GM18505 (cell line): ENCODE data around the gene CCDC24.

ENCODE experiments used
- ATAC-seq: cut with Tn5 transposase; IDR thresholded peaks from one replicate; pipeline ENCODE4 v1.9.1; 2021; ENCODE audit not compliant: unreplicated experiment
- POLR2A ChIP-seq: IDR thresholded peaks from 4 replicates; pipeline ENCODE4 v1.6.1; 2011; ENCODE audit warnings: borderline replicate concordance; ENCODE audit not compliant: insufficient read depth, insufficient read length; ENCODE audit errors: extremely low read depth

CCDC24 gene

DNA sequence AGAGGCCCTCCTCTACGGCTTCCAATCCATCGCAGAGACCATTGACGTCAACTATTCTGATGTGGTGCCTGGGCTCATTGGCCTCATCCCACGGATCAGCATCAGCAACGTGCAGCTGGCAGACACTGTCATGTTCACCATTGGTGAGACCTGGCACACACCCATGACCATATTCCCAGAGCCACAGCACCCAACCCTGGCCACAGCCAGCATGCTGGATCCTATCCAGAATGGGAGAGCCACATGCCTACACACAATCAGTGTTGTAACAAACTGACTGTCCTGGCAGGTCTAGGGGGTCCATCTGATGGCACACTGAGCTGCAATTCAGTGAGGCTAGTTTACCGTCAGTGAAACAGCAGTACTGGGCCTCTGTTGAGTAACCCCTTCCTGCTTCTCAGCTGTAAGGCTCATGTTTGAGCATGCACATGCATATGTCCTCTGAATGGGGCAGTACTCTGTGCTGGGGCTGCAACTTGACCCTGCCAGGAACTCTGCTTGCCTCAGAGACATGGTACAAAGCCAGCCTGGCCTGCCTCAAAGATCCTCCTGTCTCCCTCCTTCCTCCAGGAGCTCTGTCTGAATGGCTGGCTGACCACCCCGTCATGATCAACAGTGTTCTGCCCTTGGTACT is 33.9 kb upstream of the CCDC24 start:
- no peak for TF ChIP-seq POLR2A
- no peak for ATAC-seq

DNA sequence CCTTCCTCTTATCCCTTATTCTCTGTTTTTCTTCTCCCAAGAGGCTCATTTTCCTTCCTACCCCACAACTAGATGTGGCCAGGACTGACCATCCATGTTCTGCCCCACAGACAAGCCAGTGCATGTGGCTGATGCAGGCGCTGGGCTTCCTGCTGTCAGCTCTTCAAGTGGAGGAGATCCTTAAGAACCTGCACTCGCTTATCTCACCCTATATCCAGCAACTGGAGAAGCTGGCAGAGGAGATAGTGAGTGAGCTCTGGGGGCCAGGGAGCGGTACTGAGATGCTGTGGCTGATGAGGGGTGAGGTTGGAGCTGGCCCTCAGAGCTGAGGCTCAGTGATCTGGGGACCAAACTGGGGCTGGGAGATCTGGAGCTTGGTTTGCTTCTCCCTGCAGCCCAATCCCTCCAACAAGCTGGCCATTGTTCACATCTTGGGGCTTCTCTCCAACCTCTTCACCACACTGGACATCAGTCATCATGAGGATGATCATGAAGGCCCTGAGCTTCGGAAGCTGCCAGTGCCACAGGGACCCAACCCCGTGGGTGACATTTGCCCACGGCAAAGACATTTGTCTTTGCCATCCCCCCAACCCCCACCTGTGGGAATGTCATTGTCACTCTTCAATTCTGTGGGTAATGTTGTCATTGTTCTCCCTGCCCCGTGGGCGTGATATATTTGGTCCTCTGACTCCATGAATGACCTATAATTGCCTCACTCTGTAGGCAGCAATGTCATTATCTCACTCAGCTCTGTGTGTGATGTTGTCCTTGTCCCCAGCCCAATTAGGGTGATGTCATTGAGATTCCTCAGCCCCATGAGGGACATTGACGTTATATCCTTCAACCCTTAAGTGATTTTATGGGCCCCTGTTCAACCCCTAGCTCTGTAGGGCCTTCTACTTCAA is 32.8 kb upstream of the CCDC24 start:
- ATAC-seq, result no peak

DNA sequence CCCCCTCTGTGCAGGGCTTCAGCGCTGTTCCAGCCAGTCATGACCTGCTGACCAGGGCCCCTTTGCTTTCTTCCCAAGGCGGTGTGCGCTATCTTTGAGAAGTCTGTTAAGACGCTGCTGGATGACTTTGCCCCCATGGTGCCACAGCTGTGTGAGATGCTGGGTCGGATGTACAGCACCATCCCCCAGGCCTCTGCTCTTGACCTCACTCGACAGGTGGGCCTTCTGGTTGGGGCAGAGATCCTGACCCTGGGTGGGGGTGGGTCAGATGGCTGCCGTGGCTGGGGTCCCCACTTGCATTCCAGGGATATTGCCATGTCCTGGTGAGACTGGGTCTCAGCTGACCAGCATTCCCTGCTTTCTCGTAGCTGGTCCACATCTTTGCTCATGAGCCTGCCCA is 30.6 kb upstream of the CCDC24 start:
- ATAC-seq, result no peak
- TF ChIP-seq POLR2A, result no peak

More for the DNA sequence above, 32.8 kb upstream of the CCDC24 start:
- no peak for TF ChIP-seq POLR2A

DNA sequence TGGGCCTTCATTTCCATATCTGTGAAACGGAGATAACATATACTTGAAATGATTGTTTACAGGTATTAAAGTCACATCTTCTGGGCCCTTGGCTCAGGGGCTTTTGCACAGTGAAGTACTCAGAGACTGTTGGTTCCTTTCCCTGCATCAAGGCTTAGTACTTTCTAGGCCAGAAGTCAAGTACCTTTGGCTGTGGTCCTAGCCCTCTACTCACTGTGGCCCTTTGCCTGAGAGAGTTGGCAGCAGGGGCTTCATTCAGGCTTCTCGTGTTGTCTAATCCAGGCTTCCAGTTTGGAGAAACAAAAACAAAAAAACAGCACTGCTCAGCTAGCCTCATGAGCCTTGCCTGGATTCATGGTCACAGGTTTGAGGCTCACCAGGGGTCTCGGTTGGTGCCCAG is 29.7 kb upstream of the CCDC24 start:
- TF ChIP-seq POLR2A, result no peak
- ATAC-seq, result no peak

DNA sequence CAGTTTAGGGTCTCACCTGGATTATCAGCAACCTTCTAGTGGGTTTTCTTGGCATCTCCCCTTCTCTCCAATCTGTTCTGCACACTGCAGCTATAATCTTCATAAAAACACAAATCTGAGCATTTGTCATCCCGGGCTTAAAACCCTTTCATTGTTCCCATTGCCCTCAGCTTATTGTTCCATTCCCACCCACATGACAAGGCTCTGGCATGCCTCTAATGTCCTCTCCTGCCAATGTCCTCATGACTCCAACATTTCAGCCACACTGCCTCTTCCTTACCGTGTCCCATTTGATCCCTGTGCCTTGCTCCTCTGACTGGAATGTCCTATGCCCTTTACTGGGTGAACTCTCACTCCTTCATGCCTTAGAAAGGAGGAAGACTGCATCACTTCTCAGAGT is 29.1 kb upstream of the CCDC24 start:
- no peak for ATAC-seq
- TF ChIP-seq POLR2A, result no peak

DNA sequence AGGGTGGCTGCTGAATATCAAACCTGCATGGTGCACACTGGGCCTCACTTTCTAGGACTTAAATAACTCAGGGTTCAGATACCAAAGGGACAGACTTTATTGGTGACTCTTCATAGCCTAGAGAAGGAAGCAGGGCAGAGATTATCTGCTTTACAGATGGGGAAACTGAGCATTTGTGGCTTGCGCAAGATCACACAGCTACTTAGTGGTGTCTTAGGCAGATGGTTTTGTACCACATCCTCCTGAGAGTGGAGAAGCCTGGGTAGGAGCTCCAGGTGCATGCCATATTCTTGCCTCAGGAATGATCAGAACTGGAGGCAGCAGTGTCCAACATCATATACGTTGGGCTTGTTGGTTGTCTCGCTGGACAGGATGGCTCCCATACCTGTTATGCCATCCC is 28.4 kb upstream of the CCDC24 start:
- TF ChIP-seq POLR2A, result no peak
- no peak for ATAC-seq

DNA sequence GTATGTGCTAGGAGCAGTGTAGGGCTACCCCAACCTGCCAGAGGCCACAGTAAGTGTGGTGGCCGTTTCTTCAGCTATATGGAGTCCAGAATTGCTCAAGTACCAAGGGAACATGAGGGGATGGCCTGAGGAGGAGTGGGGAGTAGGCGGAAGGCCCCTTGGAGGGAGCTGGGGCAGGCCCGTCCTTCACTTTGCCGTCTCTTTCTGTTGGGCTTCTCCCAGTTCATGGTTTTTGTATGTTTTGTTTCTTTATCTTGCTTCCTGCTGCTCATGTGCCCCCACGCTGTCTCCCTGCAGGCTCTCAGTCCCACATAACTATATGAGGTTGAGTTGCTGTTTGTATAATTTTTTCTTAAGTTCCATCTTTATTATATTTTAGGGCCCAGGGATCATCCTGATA is 27.5 kb upstream of the CCDC24 start:
- no peak for ATAC-seq
- no peak for TF ChIP-seq POLR2A

DNA sequence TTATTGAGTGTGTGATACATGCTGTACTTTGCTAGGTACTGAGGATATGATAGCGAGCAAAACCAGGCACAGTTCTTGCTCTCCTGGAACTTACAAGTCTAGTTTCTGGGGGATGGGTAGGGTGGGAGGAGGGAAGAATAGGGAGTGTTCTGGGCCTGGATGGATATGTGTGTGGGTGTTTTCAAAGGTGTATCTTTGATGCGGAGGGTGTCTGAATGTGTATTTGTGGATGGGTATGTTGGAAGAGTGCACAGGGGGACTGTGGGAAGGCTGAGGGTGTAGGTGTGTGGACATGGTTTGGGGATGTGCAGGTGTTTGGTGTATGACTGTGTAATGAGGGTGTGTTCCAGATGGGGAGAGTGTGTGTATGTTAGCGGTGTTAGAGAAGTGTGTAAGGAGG is 26.1 kb upstream of the CCDC24 start:
- no peak for ATAC-seq

DNA sequence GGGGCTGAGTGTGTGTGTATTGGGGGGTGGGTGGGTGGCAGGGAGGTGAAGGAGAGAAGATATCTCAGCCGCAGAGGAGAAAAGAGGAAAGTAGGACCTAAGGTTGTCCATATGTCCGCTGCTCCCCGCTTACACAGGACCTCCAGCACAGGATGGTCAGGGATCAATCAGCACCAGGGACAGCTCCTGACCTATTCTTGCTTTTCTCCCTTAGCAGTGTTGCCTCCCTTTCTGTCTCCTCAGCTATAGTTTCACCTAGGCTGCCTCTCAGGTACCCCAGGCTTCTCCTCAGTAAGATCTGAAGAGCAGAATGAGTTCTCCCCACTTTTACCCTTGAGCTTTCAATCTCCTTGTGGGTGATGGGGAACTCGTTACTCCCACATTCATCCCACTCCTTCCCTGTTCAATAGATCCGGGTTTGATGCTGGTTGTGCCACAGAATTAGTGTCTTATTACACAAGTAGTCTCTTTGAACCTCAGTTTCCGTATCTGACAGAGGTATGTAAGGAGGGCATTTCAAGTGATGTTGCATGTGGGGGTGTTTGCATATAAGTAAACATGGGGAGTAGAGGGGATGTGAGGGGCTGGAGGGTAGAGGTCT is 23.0 kb upstream of the CCDC24 start:
- no peak for ATAC-seq
- no peak for TF ChIP-seq POLR2A

More for the DNA sequence above, 26.1 kb upstream of the CCDC24 start:
- TF ChIP-seq POLR2A, result no peak

DNA sequence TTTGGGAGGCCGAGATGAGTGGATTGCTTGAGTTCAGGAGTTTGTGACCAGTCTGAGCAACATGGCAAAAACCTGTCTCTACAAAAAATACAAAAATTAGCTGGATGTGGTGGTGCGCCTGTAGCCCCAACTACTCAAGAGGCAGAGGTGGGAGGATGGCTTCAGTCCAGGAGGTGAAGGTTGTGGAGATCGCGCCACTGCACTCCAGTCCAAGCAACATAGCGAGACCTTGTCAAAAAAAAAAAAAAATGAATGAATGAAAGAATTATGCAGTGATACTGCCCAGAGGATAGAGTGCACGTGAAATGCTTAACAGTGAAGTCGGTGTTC is 22.0 kb upstream of the CCDC24 start:
- TF ChIP-seq POLR2A, result no peak
- ATAC-seq, result no peak

DNA sequence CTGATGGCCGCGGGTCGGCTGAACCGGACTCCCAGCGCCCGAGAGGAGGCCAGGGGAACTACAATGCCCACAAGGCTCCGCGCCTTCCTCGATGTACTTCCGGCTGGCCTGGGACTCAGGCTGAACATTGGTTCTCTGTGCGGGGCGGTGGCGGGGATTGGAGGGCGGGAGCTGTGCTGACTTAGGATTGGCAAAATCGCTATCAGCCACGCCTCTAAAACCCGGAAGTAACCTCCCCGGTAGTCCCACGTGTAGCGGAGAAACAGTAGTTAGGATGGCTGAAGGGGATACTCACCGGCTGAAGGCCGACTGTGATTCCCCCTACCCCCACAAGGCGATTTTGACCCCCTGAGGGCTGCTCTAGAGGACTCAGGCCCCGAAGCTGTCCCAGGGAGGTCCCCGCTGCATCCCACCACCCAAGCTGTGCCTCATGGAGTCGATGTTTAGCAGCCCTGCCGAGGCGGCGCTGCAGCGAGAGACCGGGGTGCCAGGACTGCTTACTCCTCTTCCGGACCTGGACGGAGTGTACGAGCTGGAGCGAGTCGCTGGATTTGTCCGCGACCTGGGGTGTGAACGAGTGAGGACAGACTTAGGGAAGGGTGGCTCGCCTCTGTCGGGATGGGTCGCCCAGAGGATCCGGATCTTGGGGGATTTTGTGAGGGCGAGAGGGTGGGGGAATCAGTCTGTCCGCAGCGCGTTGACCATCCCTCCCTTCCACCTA is 21.5 kb upstream of the CCDC24 start, which contains the start of gene DPH2:
Gene DPH2, plus strand, starts transcription at position 265 of the 721 bp plus-strand sequence. Its CDS starts 166 bp downstream, at position 431.
- ATAC-seq, result peak; percentile 71
- TF ChIP-seq POLR2A, result peak; percentile 67

DNA sequence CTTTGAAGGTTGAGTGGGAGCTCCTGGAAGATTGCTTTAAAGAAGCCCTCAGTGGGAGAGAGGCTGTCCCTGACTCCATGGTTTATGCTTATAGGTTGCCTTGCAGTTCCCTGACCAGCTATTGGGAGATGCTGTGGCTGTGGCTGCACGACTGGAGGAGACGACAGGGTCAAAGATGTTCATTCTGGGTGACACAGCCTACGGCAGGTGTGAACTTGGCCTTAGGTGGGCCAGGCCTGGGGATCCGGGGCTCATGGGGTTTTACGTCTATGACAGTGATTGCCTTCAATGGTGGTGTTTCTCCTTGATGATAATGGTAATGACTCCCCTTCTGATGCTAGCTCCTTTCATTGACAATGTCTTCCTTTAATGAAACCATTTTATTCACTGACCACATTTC is 20.9 kb upstream of the CCDC24 start:
- TF ChIP-seq POLR2A, result no peak
- ATAC-seq, result no peak

DNA sequence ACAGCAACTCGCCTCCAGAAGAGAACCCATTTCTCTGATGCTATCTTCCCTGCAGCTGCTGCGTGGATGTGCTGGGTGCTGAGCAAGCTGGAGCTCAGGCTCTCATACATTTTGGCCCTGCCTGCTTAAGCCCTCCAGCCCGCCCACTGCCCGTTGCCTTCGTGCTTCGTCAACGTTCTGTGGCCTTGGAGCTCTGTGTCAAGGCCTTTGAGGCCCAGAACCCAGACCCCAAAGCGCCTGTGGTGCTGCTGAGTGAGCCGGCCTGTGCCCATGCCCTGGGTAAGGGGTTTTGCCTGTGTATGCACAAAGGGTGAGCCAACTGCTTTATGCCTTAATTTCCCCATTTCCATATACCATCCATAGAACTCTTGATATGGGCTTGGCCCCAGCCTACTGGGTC is 20.5 kb upstream of the CCDC24 start:
- ATAC-seq, result no peak
- no peak for TF ChIP-seq POLR2A
